ENCODE data around the gene TTC28.

Gene TTC28

DNA sequence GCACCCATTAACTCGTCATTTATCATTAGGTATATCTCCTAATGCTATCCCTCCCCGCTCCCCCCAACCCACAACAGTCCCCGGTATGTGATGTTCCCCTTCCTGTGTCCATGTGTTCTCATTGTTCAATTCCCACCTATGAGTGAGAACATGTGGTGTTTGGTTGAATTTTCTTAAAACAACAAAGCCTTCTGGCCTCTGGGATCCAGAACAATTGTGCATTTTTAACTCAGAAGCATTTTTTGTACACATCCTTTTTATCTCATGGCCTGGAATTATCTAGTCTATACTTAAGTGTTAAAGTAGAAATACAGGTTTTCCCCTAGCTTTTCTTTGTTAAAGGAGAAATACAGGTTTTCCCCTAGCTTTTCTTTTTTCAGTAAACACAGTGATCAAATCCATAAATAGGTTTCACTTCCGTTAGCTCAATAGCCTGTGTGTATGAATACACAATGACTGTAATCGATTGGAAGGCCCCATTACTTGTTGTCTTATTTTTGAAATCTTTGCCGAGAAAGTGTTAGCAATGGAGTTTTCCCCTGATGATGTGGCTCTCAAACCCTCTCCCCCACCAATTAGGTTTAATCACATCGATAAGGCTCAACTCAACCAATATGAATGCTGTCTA, 635.0 kb downstream of the TTC28 start:
- DNase-seq (ENCODE audit: insufficient read length, low spot score) (no peak), FAIRE-seq (no peak)

DNA sequence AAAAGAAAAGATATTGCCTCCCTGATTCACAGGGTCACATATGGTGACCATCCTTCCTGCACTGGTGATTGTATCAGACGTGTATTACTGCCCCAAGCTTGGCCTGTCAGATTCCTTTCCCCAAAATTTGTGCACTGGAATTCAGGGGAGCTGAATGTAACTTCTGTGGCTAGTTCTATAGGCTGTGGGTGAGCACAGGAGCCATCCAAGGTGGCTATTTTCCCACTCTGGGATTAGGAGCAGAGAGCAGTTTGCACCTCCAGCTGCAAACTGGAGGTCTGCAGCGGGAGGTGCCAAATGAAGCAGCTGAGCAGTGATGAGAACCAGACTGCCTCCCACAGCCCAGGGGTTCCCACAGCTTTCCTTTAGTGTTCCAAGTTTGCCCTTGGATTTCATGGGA, 636.4 kb downstream of the TTC28 start:
- DNase-seq (ENCODE audit: insufficient read length, low spot score) (no peak), FAIRE-seq (no peak)

DNA sequence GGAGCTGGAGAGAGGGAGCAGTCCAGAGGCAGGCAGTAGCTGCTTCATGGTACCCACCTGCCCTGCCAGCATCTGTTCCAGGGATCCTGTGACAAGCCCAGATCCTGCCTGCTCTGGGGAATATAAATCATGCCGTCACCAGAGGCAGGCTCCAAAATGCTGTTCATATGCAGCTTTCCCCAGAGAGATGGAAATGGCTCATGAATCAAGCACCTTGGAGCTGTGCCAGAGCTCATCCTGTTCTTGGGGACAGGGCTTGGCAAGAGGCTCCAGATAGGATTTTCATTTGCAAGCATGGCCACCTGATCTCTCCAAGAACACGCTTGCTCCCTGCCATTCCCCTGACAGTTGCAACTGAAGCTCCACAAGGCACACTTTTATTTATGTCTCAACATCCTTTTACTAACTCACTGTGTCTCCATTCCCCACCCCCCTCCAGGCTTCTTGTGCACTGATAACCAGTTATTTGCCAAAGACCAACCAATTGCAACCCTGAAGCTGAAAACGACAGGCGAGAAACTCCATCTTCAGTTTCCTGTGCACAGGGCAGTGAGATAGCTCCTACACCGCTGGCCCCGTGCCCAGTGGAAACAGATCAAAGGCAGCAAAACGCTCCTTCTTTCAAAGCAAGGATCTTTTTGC, 644.8 kb downstream of the TTC28 start:
- FAIRE-seq = no peak
- DNase-seq (ENCODE audit: insufficient read length, low spot score) = no peak

DNA sequence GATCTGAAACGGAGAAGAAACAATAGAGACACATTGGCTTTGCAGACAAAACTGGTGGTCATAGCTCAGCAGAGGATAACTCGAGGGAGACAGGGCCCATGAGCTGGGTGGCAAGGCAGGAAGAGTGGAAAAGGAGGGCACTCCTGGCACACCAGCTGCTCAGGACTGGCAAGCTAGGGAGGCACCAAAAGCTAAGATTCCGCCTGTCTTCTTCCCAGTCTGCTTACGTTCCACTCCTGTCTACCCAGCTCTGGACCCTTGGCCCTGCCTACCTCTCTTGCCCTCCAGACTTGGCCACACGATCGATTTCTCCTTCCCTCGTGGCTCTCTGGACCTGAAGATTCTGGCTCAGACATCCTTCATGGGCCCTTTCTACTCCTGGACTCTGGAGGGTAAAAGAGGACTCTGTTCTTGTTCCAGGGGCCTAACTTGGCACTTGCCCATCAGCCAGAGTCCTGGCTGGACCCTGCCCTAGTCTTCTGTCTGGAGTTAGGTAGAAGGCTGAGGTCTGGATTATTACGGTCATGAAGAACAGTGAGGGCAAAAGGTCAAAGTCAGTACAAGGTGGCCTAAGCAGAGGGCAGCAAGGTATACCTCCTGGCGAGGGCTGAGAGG, 645.4 kb downstream of the TTC28 start:
- DNase-seq (ENCODE audit: insufficient read length, low spot score) (no peak), FAIRE-seq (no peak)

DNA sequence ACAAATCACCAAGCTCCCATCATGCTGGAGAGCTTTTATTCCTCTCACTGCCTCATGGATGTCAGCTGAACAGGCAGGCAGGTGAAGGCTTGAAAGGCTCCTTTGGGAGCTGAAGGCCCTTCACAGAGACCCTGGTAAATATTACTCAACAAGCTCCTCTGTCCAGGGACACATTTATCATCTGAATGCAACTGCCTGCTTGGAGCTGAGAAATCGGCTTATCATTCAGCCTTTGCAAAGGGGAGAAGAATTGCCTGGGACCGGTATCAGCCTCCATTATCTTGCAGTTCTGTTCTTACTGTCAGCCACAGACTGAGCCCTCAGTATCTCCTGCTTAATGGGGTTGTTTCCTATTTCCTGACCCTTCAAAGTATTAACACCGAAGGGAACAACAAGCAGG, 646.8 kb downstream of the TTC28 start:
- FAIRE-seq = no peak
- DNase-seq (ENCODE audit: insufficient read length, low spot score) = no peak

DNA sequence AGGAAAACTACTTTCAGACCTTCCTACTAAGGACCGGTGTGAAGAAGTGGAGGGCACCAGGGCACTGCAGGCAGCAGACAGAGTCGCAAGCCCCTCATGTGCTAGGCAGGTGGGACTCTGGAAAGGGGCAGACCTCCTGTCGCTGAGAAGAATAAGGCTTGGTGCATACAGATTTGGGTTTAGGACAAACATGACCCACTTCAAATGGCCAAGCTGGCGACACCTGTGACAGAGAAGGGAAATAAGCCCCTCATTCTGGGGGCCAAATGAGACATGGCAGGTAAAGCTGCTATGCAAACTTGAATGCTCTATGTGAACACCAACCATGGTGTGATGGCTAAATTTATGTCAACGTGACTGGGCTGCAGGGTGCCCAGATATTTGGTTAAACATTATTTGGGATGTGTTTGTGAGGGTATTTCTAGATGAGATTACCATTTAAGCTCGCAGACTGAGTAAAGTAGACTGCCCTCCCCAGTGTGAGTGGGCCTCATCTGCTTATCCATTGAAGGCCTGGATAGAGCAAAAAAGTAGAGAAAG, 648.2 kb downstream of the TTC28 start:
- no peak for DNase-seq (ENCODE audit: insufficient read length, low spot score)
- FAIRE-seq = no peak

DNA sequence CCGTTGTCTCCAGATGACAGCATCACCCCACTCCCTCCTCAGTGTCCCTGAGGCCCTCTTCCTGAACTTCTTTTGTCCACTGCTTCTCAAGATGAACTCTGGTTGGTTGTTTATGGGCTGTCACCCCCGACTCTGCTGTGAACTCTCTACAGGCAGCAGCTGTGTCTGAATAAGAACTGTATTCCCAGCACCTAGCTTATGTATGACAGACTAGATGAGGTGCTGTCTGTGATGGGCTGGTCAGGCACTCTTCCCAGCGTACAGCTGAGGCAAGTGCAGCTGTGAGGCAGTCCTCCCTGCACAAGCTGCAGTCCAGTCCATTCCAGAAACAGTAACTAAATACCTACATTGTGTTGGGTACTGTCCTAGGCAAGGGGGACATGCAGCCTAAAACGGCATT, 649.2 kb downstream of the TTC28 start:
- DNase-seq (ENCODE audit: insufficient read length, low spot score) = no peak
- FAIRE-seq = no peak

DNA sequence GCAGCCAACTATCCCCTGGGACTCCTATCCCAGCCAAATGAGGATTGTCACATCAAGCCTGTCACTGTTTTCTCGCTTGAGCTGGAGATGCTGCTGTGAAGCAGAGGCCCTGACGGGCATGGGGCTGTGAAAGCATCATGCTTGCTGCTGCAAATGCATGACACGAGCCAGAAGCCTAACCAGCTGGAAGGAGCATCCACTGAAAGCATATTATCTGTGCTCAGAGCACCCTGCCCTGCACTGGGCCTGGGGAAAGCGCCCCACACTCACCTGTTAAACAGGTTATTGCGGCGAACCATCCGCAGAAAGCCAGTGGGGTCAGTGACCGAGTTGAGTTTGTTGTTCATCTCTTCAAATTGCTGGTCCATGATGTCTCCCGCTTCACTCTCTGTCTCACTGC, 649.7 kb downstream of the TTC28 start:
- FAIRE-seq (no peak), DNase-seq (ENCODE audit: insufficient read length, low spot score) (no peak)

DNA sequence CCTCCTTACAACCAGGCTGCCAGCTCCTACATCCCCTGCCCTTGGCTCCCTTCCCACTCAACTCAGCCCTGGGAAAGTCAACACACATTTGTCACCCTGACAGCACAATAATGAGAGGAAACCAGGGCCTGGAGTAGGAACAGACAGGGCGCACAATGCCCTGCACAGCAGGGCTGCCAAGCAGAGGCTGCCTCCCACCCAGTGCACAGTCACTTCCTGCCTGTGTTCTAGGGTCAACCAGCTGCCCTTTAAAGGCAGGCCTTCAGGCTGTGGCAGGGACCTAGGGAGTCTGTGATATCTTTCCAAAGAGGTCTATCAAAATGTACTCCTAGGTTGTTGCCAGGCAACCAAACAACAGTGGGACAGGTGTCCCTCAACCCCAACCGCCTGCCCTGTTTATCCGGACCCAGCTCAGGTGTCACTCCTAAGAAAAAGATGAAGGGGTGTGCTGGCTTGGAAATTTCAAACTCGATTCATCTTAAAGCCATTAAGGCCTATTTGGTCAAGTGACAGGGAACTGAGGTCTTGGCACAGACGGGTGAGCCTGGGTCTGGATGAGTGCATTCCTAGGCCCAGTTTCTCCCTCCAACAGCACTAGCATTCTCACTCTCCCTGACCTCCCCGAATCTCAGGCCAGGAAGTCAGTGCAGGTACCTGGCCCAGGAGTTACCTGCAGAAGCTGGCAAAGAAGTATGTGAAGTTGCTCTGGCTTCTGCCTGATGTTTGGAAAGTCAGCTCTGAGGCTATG, 650.3 kb downstream of the TTC28 start:
- DNase-seq (ENCODE audit: insufficient read length, low spot score) (peak; percentile 45), FAIRE-seq (no peak)

DNA sequence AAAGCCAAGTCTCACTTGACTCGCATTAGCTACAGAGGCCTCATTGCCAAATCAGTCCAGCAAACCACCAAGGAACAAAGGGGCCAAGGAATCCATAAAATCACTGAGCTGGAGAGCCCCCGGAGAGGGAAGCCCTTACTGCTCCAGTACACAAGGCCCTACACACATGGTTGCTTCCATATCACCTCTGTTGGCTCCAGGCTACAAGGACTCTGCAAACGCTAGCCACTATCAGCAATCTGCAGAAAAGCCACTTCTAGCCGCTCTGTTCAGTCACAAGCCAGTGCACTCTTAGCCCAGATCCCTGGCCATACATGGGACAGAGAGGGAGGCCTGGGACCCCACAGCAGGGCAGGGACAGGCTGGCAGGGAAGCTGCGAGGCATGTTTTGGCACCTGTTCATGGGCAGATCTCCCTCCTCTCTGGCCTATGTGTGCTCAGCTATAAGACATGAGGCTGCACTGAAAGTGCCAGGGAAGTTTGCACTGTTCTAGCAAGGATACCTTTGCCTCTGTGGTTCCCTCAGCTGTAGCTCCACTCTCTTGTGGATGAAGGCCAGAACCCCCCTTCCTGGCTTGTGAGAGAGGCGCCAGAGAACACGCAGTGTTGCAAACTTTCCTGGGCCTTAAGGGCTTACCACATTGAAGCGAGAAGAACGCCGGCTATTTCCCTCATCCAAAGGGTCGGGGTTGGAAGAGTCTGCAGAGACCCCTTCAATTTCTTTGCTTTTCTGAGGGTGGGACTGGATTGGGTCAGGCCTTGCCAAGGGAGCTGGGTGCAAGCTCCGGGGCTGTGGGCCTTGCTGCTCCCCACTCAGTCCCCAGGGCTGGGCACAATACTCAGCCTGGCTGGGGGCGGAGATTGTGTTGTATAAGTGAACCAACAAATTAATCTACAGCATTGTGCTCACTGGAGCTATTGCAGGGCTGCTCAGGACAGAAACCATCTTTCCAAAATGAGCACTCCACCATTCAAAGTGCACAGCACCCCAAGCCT, 651.9 kb downstream of the TTC28 start:
- no peak for FAIRE-seq

DNA sequence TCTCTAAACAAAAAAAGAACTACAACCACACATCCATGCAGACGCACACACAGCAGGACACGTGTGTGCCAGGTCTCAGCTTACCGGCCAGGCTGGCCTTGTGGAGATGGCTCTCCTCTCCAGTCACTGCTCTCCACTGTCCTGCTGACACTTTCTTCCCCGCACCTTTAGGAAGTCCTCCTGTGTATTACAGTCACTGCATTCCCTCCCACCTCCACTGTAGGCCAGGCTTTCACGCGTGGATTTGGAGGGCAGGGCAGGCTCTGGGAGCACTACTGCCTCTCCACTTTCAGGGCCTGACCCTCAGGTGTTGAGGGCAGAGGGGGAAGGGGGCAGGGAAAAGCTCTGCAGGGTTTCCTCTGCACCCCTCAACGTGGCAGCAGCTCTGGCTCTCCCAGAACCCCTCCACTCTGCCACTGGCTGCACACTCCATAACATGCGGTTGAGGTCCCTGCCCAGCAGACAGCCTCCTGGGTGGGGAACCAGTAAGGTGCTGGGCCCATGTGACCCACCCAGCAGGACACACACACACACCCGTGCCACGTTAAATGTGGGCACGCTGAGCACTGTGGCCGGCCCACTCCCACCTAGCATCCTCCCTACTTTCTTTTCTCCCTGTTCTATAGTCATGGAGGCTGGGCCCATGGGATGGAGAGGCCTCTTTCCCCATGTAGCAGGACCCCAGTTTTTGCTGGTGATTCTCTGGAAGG, 653.6 kb downstream of the TTC28 start:
- no peak for FAIRE-seq

More for the DNA sequence above, 651.9 kb downstream of the TTC28 start:
- DNase-seq (ENCODE audit: insufficient read length, low spot score) = no peak

DNA sequence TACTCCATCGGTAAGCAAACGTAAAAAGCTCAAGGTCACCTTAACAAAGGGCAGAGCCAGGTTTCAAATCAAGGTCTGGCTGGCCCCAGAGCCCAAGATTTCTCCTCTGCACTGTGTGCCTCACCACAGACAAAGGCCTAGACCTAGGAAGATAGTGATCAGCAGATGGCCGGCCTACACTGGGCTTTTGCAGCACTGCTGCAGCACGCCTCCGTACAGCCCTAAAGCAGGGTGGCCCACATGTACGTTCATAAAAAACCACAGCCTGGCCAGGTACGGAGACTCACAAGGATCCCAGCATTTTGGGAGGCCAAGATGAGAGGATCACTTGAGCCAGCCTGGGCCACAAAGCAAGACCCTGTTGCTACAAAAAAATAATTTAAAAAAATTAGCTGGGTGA, 654.3 kb downstream of the TTC28 start:
- FAIRE-seq (no peak), DNase-seq (ENCODE audit: insufficient read length, low spot score) (no peak)

More for the DNA sequence above, 653.6 kb downstream of the TTC28 start:
- no peak for DNase-seq (ENCODE audit: insufficient read length, low spot score)

DNA sequence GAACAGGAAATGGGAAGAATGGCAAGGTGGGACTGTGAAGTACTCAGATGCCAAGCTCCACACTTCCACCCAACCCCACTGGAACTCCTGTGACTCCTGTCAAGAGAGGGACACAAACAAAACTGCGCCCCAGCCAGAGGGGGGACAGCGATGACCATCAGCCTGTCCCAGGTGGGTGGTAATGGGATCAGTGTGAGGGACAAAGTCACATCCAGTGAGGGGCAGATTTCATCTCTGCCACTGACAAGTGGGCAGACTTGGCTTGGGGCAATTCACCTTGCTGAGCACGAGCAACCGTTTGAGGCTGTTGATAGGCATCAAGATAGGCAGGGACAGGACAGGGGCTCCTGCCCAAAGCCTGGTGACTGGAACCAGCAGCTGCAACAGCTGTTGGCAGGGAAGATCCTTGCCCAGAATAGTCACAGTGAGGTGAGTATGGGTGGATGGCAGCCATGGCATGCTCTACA, 655.2 kb downstream of the TTC28 start:
- no peak for FAIRE-seq

DNA sequence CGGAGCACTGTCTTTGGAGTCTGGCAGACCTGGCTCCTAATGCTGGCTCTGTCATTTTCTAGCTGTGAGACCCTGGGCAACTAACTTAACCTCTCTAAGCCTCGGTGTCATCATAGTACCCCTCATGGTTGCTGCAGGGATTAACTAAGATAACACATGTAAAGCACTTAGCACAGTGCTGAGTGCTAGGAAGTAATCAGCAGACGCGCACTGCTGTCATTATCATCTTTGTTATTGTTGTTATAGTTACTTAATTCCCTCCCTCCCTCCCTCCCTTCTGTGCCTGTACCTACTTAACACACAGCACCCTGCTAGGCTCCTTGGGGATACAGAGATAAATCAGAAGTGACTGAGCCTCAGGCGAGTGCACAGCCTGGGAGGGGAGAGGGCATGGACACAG, 655.9 kb downstream of the TTC28 start:
- FAIRE-seq = no peak
- no peak for DNase-seq (ENCODE audit: insufficient read length, low spot score)

More for the DNA sequence above, 655.2 kb downstream of the TTC28 start:
- no peak for DNase-seq (ENCODE audit: insufficient read length, low spot score)

DNA sequence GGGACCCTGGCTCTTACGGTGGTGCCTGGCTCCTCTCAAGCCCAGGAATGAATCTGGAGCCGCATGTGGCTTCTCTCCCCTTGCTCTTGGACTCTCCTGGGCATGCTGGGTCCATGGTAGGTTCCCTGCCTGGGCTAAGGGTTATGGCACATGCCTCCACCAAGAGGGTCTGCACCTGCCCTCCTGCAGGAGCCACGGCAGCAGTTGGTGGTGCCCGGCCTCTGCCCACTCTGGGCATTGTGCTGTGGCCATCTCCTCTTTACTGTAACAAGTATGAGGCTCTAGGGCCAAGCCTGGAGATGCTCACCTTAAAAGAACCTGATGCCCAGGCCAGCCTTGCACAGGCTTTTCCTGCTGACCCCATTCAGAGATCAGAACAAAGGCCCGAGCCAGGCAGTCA, 656.6 kb downstream of the TTC28 start:
- DNase-seq (ENCODE audit: insufficient read length, low spot score) = no peak
- no peak for FAIRE-seq

DNA sequence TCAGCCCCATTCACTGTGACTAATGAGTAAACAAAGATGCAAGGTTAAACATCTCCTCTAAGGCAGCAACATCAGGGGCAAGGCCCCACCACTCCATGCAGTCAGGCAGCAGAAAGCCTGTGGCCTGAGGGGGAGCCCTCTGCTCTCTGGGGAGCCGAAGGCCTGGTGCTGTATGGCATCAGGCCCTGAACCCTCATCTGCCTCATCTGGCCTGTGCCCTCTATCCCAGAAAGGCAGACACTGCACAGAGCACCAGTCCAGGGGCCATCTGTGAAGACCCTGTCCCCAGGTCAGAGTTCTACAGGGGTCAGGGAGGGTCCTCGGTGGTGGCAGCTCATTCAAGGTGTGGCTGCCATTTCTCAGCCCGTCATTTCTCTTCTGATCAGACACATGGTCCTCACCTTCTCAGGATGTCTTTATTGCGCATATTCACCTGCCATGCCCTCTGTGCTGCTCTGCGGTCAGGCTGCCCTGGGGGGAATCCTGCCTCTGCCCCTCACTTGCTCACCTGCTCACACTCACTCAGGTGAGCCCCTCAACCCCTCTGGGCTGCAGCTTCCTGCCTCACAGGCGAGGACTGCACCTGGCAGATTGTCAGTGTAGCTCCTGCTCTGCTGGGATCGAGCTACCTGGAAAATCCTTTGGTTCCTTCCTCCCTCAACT, 657.5 kb downstream of the TTC28 start:
- FAIRE-seq (no peak), DNase-seq (ENCODE audit: insufficient read length, low spot score) (no peak)

DNA sequence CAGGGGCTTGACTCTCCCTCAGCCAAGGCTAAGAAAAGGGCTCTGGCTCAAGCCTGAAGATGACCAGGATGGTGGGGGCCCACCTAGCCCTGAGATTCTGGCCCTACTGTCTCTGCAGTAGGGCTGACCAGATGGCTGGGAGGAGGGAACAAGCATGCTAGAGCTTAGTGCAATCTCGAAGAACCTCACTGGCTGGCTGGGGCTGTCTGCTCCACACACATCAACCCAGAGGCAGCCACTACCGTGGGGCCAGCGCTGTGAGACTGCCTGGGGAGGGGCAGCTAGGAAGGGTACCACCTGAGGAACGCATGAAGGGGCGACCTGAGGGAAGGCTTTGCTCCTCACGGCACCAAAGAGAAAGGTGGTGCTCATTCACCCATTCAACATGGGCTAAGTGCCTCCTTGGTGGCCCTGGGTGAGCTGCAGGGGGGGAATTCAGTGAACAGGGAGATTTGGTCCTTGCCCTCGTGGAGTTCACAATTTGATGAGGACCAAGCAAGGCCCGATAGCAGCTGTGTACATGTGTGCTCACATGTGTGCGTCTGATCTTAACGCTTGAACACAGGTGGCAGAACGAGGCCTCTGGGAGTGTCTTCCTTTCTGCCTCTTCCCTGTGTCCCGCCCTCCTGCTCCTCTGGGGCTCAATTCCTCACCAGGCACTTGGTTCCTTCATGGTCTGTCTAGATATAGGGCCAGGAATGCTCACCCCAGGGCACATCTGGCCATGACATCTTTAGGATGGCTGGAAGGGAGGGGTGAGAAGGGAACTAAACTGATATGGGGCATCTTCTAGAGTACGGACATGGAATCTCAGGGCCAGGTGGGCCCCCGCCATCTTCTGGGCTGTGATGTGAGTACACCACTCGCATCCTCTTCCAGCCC, 658.3 kb downstream of the TTC28 start:
- no peak for FAIRE-seq
- no peak for DNase-seq (ENCODE audit: insufficient read length, low spot score)
